GM12878 (cell line): ENCODE data around the gene DHPS. TPM values are rescaled to one million over a fixed set of nuclear protein-coding genes. Genes with fewer than 3 reads are reported as not detected.

Experiments
- ATAC-seq: fragments of 200-7000 bp; cut with Tn5 transposase; 3 replicates; pipeline ENCODE4 v1.9.1; 2020; ENCODE audit warnings: mild to moderate bottlenecking, moderate library complexity
- BruUV-seq: library from RNA; stranded (reverse); fragments of 400-500 nt; replicated peaks from 2 replicates; lab custom pipeline; 2021; lab: Mats Ljungman, UMichigan
- CTCF ChIA-PET: fragments of 300-600 bp; sonication (Branson Sonifier 250); formaldehyde crosslinking; extraction: SDS; loops from one replicate; lab custom pipeline; 2021; ENCODE audit warnings: inconsistent platforms; lab: Yijun Ruan, JAX
- POLR2A ChIA-PET: fragments of 350-600 bp; formaldehyde crosslinking; extraction: SDS; loops from one replicate; lab custom pipeline; 2021; ENCODE audit warnings: inconsistent platforms; lab: Charles Lee
- RAD21 ChIA-PET: fragments of 300-600 bp; sonication (Branson Sonifier 250); formaldehyde crosslinking; loops from one replicate; lab custom pipeline; 2023; ENCODE audit warnings: antibody characterized with exemption; ENCODE audit not compliant: unreplicated experiment; lab: Charles Lee
- SMC1A ChIA-PET: fragments of 300-600 bp; sonication (Branson Sonifier 250); formaldehyde crosslinking; loops from one replicate; lab custom pipeline; 2023; ENCODE audit not compliant: unreplicated experiment, uncharacterized antibody; lab: Charles Lee
- DNase-seq: peaks from one replicate; pipeline ENCODE4 v3.0.0-alpha.2; 2011; ENCODE audit warnings: low read depth, low spot score
- FAIRE-seq: peaks from 3 replicates; lab custom pipeline; 2011; peaks lifted over from hg19 to GRCh38; lab: Jason Lieb, UNC
- H2AFZ ChIP-seq: 2 replicates; pipeline ENCODE4 v1.6.0; 2011; ENCODE audit warnings: low read depth, low read length, control low read depth; ENCODE audit not compliant: control insufficient read depth
- H3K27ac ChIP-seq: 2 replicates; pipeline ENCODE4 v1.5.1; 2011; ENCODE audit warnings: control low read depth; ENCODE audit not compliant: control insufficient read depth, insufficient read depth
- H3K27me3 ChIP-seq, 2 experiments: replicated peaks in 1 of 2; 2 replicates each; pipeline versions ENCODE4 v1.6.0 to v1.6.1; 2011; ENCODE audit warnings: low read length in 1 of 2; ENCODE audit not compliant: control insufficient read depth in 2 of 2, insufficient read depth in 2 of 2
- H3K36me3 ChIP-seq, 2 experiments: 2 replicates each; pipeline ENCODE4 v1.5.1; 2011; ENCODE audit warnings: low read length in 1 of 2; ENCODE audit not compliant: control insufficient read depth in 2 of 2, insufficient read depth in 2 of 2
- H3K4me1 ChIP-seq: 2 replicates; pipeline ENCODE4 v1.6.1; 2011; ENCODE audit warnings: mild to moderate bottlenecking, low read length, moderate library complexity, mixed read lengths; ENCODE audit not compliant: control insufficient read depth, insufficient read depth
- H3K4me2 ChIP-seq: 2 replicates; pipeline ENCODE4 v1.6.0; 2011; ENCODE audit warnings: control low read depth; ENCODE audit not compliant: control insufficient read depth, insufficient read depth
- H3K4me3 ChIP-seq: fragments of 200-600 bp; sonication (generic); 2 replicates; pipeline ENCODE4 v1.5.1; 2016
- H3K79me2 ChIP-seq: 2 replicates; pipeline ENCODE4 v1.6.0; 2011; ENCODE audit warnings: low read length; ENCODE audit not compliant: control insufficient read depth, insufficient read depth
- H3K9ac ChIP-seq: 2 replicates; pipeline ENCODE4 v1.8.0; 2011; ENCODE audit warnings: low read length, control low read depth, mixed read lengths; ENCODE audit not compliant: control insufficient read depth, insufficient read depth
- H3K9me3 ChIP-seq: replicated peaks from 3 replicates; pipeline ENCODE4 v1.5.1; 2011; ENCODE audit warnings: mild to moderate bottlenecking, low read length; ENCODE audit not compliant: control insufficient read depth, insufficient read depth
- H4K20me1 ChIP-seq: 2 replicates; pipeline ENCODE4 v1.6.0; 2011; ENCODE audit not compliant: control insufficient read depth, insufficient read depth
- CBX3 ChIP-seq: fragments of 200-600 bp; sonication (generic); IDR thresholded peaks from 2 replicates; pipeline ENCODE4 v1.6.1; 2016; ENCODE audit warnings: low read depth, borderline replicate concordance
- FOXK2 ChIP-seq: fragments of 450-650 bp; IDR thresholded peaks from 2 replicates; pipeline ENCODE4 v1.6.1; 2017; ENCODE audit warnings: mild to moderate bottlenecking, moderate library complexity
- HDAC6 ChIP-seq: fragments of 200-600 bp; sonication (generic); IDR thresholded peaks from one replicate; pipeline ENCODE4 v1.8.0; 2017; ENCODE audit warnings: antibody characterized with exemption; ENCODE audit not compliant: unreplicated experiment
- SPI1 ChIP-seq: IDR thresholded peaks from 2 replicates; pipeline ENCODE4 v1.6.1; 2011; ENCODE audit warnings: low read depth, mild to moderate bottlenecking, low read length, moderate library complexity, borderline replicate concordance; ENCODE audit not compliant: insufficient read depth
- TARDBP ChIP-seq: IDR thresholded peaks from 2 replicates; pipeline ENCODE4 v1.6.1; 2016; ENCODE audit warnings: borderline replicate concordance
- ZBTB4 ChIP-seq: fragments of 450-650 bp; formaldehyde crosslinking; IDR thresholded peaks from 2 replicates; pipeline ENCODE4 v1.4.0; 2022; ENCODE audit warnings: mild to moderate bottlenecking, moderate library complexity
- ZBTB40 ChIP-seq: fragments of 450-650 bp; IDR thresholded peaks from 2 replicates; pipeline ENCODE4 v1.6.1; 2016; ENCODE audit warnings: mild to moderate bottlenecking, moderate library complexity, borderline replicate concordance
- ZNF217 ChIP-seq: fragments of 450-650 bp; IDR thresholded peaks from 2 replicates; pipeline ENCODE4 v1.6.1; 2017; ENCODE audit warnings: antibody characterized with exemption, mild to moderate bottlenecking
- WGBS: methylation state at CpG from one replicate; pipeline ENCODE4 v1.1.6; 2016; ENCODE audit warnings: low lambda C conversion rate; ENCODE audit not compliant: insufficient replicate concordance, insufficient coverage; ENCODE audit errors: missing lambda C conversion rate; 5-methylcytosine and 5-hydroxymethylcytosine counted together
- in situ Hi-C: fragments of 300-500 bp; cut with MboI; formaldehyde crosslinking; loops from 9 replicates; pipeline ENCODE4 v1.14.3; 2018; ENCODE audit warnings: mixed read lengths
- intact Hi-C: fragments of 100-400 bp; cut with micrococcal nuclease; formaldehyde crosslinking; loops from one replicate; pipeline ENCODE4 v1.14.2; 2022; ENCODE audit not compliant: unreplicated experiment
- polyA plus RNA-seq, 11 experiments: library from polyadenylated mRNA; depleted of rRNA in 4 of 11; unstranded in 6 of 11; stranded (reverse) in 5 of 11; fragments of >200 nt; fragmentation: Nextera tagmentation in 4 of 11; fragmentation: Illumina TruSeq in 1 of 11; extraction: Ambion mirVana in 4 of 11; extraction: Trizol in 1 of 11; gene quantifications; 1 replicate in 1 of 11; 2 replicates in 10 of 11; pipeline versions ENCODE4 v1.2.1 to v1.2.3, GENCODE V29; 2011 to 2016; ENCODE audit warnings: inconsistent platforms in 2 of 11, missing spikeins in 2 of 11, low read depth in 1 of 11
- total RNA-seq, 4 experiments: library from RNA; depleted of rRNA in 3 of 4; stranded (reverse); fragments of >200 nt in 3 of 4; fragmentation: Illumina TruSeq in 1 of 4; extraction: Trizol in 1 of 4; gene quantifications; 2 replicates each; pipeline versions ENCODE4 v1.2.1 to v1.2.3, GENCODE V29; 2013 to 2021
- TF ChIP-seq, protein P1 (sequence below): fragments of 450-650 bp; IDR thresholded peaks from 2 replicates; pipeline ENCODE4 v1.6.1; 2017; ENCODE audit warnings: borderline replicate concordance
- TF ChIP-seq, protein P2 (sequence below): fragments of 450-650 bp; IDR thresholded peaks from 2 replicates; pipeline ENCODE4 v1.6.1; 2017; ENCODE audit warnings: mild to moderate bottlenecking

The DHPS gene
- total and polyA plus RNA-seq, 10 of the 15 experiments (the other 5 are each of a cell fraction or from before 2014, with no cell fraction given) = 36.4 to 104 (median 83.4) TPM

DNA sequence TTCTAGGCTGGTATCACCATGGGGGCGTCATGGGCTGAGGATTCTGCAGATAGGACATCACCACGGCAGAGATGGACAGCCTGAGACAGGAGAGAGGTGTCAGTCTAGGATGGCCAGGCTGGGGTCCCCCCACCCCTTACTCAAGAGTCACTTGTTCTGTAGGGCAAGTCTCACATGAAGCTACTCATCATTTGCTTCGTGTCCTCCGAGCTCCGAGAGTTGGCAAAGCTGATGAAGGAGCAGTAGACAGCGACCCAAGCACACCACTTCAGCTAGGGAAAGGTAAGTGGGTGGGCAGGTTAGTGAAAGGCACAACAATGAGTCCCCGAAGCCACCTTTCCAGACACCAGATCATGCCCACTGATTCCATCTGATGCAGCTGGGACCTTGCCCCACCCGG, 13.3 kb downstream of the DHPS start (continued):
- TF ChIP-seq CBX3 = no peak
- TF ChIP-seq HDAC6 = no peak
- TF ChIP-seq, all 136 proteins: peak for 0

GRCh38 chr19:12667731-12668302, 13.9 kb downstream of the DHPS start:
- Histone ChIP-seq H3K9me3 (no peaks in the 10 kb centered on the region), H3K79me2 (peaks cover 52% of the 10 kb centered on the region), H3K9ac (no peak overlapping the region), H2AFZ (no peak overlapping the region), H3K4me3 (peak overlapping the region; percentile 92; the same call in 1 of the 2 replicates), H3K4me2 (peak overlapping the region; percentile 60; the same call in 1 of the 2 replicates), H3K36me3 (peaks cover 17 to 18% of the 10 kb centered on the region in 2 experiments), H3K27me3 (no peaks in the 10 kb centered on the region), H3K27ac (no peak overlapping the region), H4K20me1 (no peaks in the 10 kb centered on the region), H3K4me1 (peaks cover 30% of the 10 kb centered on the region)
- POLR2A ChIA-PET = interaction anchor here (1.8 kb wide), 1 partner anchor 55 kb away, joined by 4 read pairs; no protein-coding TSS in a partner anchor
- DNase-seq = no peak
- ATAC-seq = no peak
- RAD21 ChIA-PET = no interaction called here
- no peak for FAIRE-seq
- intact Hi-C loops (no loop called here), in situ Hi-C loops (no loop called here)
- TF ChIP-seq FOXK2 (no peak), TARDBP (no peak), ZNF217 (no peak), ZBTB40 (peak; percentile 74), SPI1 (no peak), ZBTB4 (CRISPR knock-in tag) (no peak)
- TF ChIP-seq, protein P1, sequence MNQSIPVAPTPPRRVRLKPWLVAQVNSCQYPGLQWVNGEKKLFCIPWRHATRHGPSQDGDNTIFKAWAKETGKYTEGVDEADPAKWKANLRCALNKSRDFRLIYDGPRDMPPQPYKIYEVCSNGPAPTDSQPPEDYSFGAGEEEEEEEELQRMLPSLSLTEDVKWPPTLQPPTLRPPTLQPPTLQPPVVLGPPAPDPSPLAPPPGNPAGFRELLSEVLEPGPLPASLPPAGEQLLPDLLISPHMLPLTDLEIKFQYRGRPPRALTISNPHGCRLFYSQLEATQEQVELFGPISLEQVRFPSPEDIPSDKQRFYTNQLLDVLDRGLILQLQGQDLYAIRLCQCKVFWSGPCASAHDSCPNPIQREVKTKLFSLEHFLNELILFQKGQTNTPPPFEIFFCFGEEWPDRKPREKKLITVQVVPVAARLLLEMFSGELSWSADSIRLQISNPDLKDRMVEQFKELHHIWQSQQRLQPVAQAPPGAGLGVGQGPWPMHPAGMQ = no peak
- TF ChIP-seq, protein P2, sequence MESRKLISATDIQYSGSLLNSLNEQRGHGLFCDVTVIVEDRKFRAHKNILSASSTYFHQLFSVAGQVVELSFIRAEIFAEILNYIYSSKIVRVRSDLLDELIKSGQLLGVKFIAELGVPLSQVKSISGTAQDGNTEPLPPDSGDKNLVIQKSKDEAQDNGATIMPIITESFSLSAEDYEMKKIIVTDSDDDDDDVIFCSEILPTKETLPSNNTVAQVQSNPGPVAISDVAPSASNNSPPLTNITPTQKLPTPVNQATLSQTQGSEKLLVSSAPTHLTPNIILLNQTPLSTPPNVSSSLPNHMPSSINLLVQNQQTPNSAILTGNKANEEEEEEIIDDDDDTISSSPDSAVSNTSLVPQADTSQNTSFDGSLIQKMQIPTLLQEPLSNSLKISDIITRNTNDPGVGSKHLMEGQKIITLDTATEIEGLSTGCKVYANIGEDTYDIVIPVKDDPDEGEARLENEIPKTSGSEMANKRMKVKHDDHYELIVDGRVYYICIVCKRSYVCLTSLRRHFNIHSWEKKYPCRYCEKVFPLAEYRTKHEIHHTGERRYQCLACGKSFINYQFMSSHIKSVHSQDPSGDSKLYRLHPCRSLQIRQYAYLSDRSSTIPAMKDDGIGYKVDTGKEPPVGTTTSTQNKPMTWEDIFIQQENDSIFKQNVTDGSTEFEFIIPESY = no peak
- 82% methylated on average over 4 of the region's 4 CpGs for WGBS
- SMC1A ChIA-PET = no interaction called here
- BruUV-seq = no TSS peak
- CTCF ChIA-PET = interaction anchor here (2.0 to 2.3 kb wide), 2 partner anchors 57 to 104 kb away, joined by 5 to 11 read pairs; partner anchors contain the start of genes ZNF490 and ZNF791
